IMR-90 (cell line): ENCODE results near the gene AARSD1. TPM values are rescaled to one million over a fixed set of nuclear protein-coding genes. Genes with fewer than 3 reads are reported as not detected.

Experiments used
- ATAC-seq: fragments of 200-7000 bp; cut with Tn5 transposase; 2 replicates; pipeline ENCODE4 v1.9.1; 2020; ENCODE audit warnings: low read depth, mild to moderate bottlenecking, moderate library complexity
- BruUV-seq: library from RNA; stranded (reverse); fragments of 400-500 nt; replicated peaks from 2 replicates; lab custom pipeline; 2021; lab: Mats Ljungman, UMichigan
- CTCF ChIA-PET: fragments of 300-600 bp; formaldehyde crosslinking; extraction: SDS; loops from one replicate; lab custom pipeline; 2021; ENCODE audit warnings: antibody characterized with exemption; lab: Yijun Ruan, JAX
- POLR2A ChIA-PET: fragments of 300-600 bp; sonication (Branson Sonifier 250); formaldehyde crosslinking; loops from one replicate; lab custom pipeline; 2022; ENCODE audit warnings: antibody characterized with exemption; ENCODE audit not compliant: unreplicated experiment; lab: Charles Lee
- DNase-seq: peaks from one replicate; pipeline ENCODE4 v3.0.0; 2013
- H2AFZ ChIP-seq: replicated peaks from 2 replicates; pipeline ENCODE3; 2013; ENCODE audit warnings: low read length, mild to moderate bottlenecking; ENCODE audit not compliant: poor library complexity
- H2AK5ac ChIP-seq: 2 replicates; pipeline ENCODE4 v1.6.1; 2013; ENCODE audit warnings: low read depth, low read length, inconsistent platforms
- H2AK9ac ChIP-seq: replicated peaks from 2 replicates; pipeline ENCODE3; 2013; ENCODE audit warnings: mild to moderate bottlenecking, low read depth, low read length, moderate library complexity; ENCODE audit not compliant: poor library complexity
- H2BK120ac ChIP-seq: 2 replicates; pipeline ENCODE4 v1.6.1; 2013; ENCODE audit warnings: low read depth, low read length, inconsistent platforms
- H2BK15ac ChIP-seq: 3 replicates; pipeline ENCODE4 v1.6.1; 2013; ENCODE audit warnings: low read depth, low read length, inconsistent platforms
- H2BK20ac ChIP-seq: 2 replicates; pipeline ENCODE4 v1.6.1; 2013; ENCODE audit warnings: low read depth, mild to moderate bottlenecking, inconsistent platforms, low read length, moderate library complexity
- H2BK5ac ChIP-seq: 2 replicates; pipeline ENCODE4 v1.6.1; 2013; ENCODE audit warnings: mild to moderate bottlenecking, low read depth, low read length, inconsistent platforms; ENCODE audit not compliant: poor library complexity, severe bottlenecking
- H3K14ac ChIP-seq: replicated peaks from 2 replicates; pipeline ENCODE4 v1.6.1; 2013; ENCODE audit warnings: low read depth, low read length, inconsistent platforms
- H3K18ac ChIP-seq: 2 replicates; pipeline ENCODE4 v1.6.1; 2013; ENCODE audit warnings: low read depth, low read length, control low read depth
- H3K23ac ChIP-seq: 2 replicates; pipeline ENCODE4 v1.6.1; 2013; ENCODE audit warnings: low read depth, low read length, inconsistent platforms
- H3K27ac ChIP-seq: 2 replicates; pipeline ENCODE4 v1.5.1; 2013; ENCODE audit warnings: mild to moderate bottlenecking, control low read depth, low read length; ENCODE audit not compliant: insufficient read depth
- H3K27me3 ChIP-seq: 2 replicates; pipeline ENCODE4 v1.6.1; 2013; ENCODE audit warnings: low read length; ENCODE audit not compliant: control insufficient read depth, insufficient read depth
- H3K36me3 ChIP-seq: 2 replicates; pipeline ENCODE4 v1.6.1; 2013; ENCODE audit warnings: low read length, mixed read lengths; ENCODE audit not compliant: control insufficient read depth, insufficient read depth
- H3K4ac ChIP-seq: 2 replicates; pipeline ENCODE4 v1.6.1; 2013; ENCODE audit warnings: low read depth, low read length, inconsistent platforms
- H3K4me1 ChIP-seq: 2 replicates; pipeline ENCODE4 v1.6.1; 2013; ENCODE audit warnings: low read length, mixed read lengths; ENCODE audit not compliant: control insufficient read depth, insufficient read depth
- H3K4me2 ChIP-seq: 2 replicates; pipeline ENCODE4 v1.6.1; 2013; ENCODE audit warnings: low read depth, mild to moderate bottlenecking, control low read depth, low read length, moderate library complexity
- H3K4me3 ChIP-seq: 2 replicates; pipeline ENCODE4 v1.5.1; 2013; ENCODE audit warnings: low read depth, mild to moderate bottlenecking, control low read depth, low read length, moderate library complexity; ENCODE audit not compliant: insufficient read depth
- H3K56ac ChIP-seq: 2 replicates; pipeline ENCODE4 v1.6.1; 2013; ENCODE audit warnings: low read length, inconsistent platforms; ENCODE audit not compliant: insufficient read depth; ENCODE audit errors: extremely low read depth
- H3K79me1 ChIP-seq, 2 experiments: 2 replicates each; pipeline ENCODE4 v1.6.1; 2013; ENCODE audit warnings: low read length in 2 of 2, inconsistent platforms in 1 of 2, low read depth in 1 of 2
- H3K9ac ChIP-seq: 2 replicates; pipeline ENCODE4 v1.6.1; 2013; ENCODE audit warnings: low read depth, low read length, control low read depth
- H3K9me1 ChIP-seq: 2 replicates; pipeline ENCODE4 v1.6.1; 2013; ENCODE audit warnings: low read length, inconsistent platforms; ENCODE audit not compliant: insufficient read depth
- H3K9me3 ChIP-seq: 2 replicates; pipeline ENCODE4 v1.6.1; 2013; ENCODE audit warnings: low read length; ENCODE audit not compliant: control insufficient read depth, insufficient read depth
- H4K20me1 ChIP-seq: 2 replicates; pipeline ENCODE4 v1.6.1; 2013; ENCODE audit warnings: low read length, inconsistent platforms; ENCODE audit not compliant: insufficient read depth
- H4K5ac ChIP-seq: 2 replicates; pipeline ENCODE4 v1.6.1; 2013; ENCODE audit warnings: mild to moderate bottlenecking, low read depth, low read length, control low read depth
- H4K8ac ChIP-seq, 2 experiments: 2 replicates each; pipeline ENCODE4 v1.6.1; 2013; ENCODE audit warnings: low read depth in 2 of 2, low read length in 2 of 2, control low read depth in 1 of 2, inconsistent platforms in 1 of 2
- H4K91ac ChIP-seq: 2 replicates; pipeline ENCODE4 v1.6.1; 2013; ENCODE audit warnings: low read depth, low read length, inconsistent platforms; ENCODE audit not compliant: insufficient read depth
- POLR2A ChIP-seq: IDR thresholded peaks from 2 replicates; pipeline ENCODE4 v1.6.1; 2012; ENCODE audit warnings: mild to moderate bottlenecking, low read depth, low read length
- RAD21 ChIP-seq: IDR thresholded peaks from 2 replicates; pipeline ENCODE4 v1.6.1; 2012; ENCODE audit warnings: low read length, improper control_type of control experiment
- RCOR1 ChIP-seq: IDR thresholded peaks from 2 replicates; pipeline ENCODE4 v1.6.1; 2012; ENCODE audit warnings: mild to moderate bottlenecking, low read length, improper control_type of control experiment; ENCODE audit not compliant: insufficient replicate concordance
- WGBS, 2 experiments: methylation state at CpG; one replicate each; pipeline versions ENCODE4 v1.1.5 to v1.1.7; 2013; ENCODE audit warnings: missing lambda C conversion rate in 2 of 2; ENCODE audit not compliant: insufficient read length in 1 of 2; ENCODE audit errors: extremely low coverage in 2 of 2; 5-methylcytosine and 5-hydroxymethylcytosine counted together
- dilution Hi-C: fragments of 300-500 bp; cut with HindIII; formaldehyde crosslinking; loops from one replicate; pipeline ENCODE4 v1.14.3; 2018; ENCODE audit warnings: low sequenced_read_pairs; ENCODE audit not compliant: unreplicated experiment
- in situ Hi-C: fragments of 300-500 bp; cut with MboI; formaldehyde crosslinking; loops from 3 replicates; pipeline ENCODE4 v1.14.3; 2019; ENCODE audit warnings: low sequenced_read_pairs, inconsistent platforms, mixed read lengths
- intact Hi-C: fragments of 100-400 bp; cut with micrococcal nuclease; formaldehyde crosslinking; loops from 2 replicates; pipeline ENCODE4 v1.10.0; 2022
- polyA plus RNA-seq, 3 experiments: library from polyadenylated mRNA; depleted of rRNA; stranded (reverse); fragments of >200 nt; gene quantifications; 2 replicates each; pipeline ENCODE4 v1.2.3, GENCODE V29; 2012; ENCODE audit warnings: low replicate concordance in 1 of 3
- total RNA-seq: library from RNA; depleted of rRNA; stranded (reverse); fragments of >200 nt; gene quantifications from 2 replicates; pipeline ENCODE4 v1.2.3, GENCODE V29; 2012

Gene AARSD1
- total and polyA plus RNA-seq, 2 of the 4 experiments (the other 2 are of a cell fraction): 55.0 to 58.9 TPM

GRCh38 chr17:42980766-42981397, 16.6 kb upstream of the AARSD1 start:
- no TSS peak for BruUV-seq
- peaks cover 18% of the 10 kb centered on the region for H3K9me1 ChIP-seq
- in situ Hi-C loops (loop anchor here (25.0 kb wide), 1 partner anchor 381 kb away; no protein-coding TSS in a partner anchor), intact Hi-C loops (no loop called here), dilution Hi-C loops (no loop called here)
- peak overlapping the region; percentile 50 for H3K56ac ChIP-seq
- H3K4me1 ChIP-seq: peaks cover 6% of the 10 kb centered on the region
- H3K79me1 ChIP-seq: peaks cover 0 to 58% of the 10 kb centered on the region in 2 experiments; a peak in 3 of 4 replicates
- peak overlapping the region; percentile 4; the same call in 1 of the 2 replicates for H4K5ac ChIP-seq
- peak overlapping the region; percentile 74 for H3K27ac ChIP-seq
- ChIA-PET POLR2A (interaction anchor here (2.0 kb wide), 1 partner anchor 17 kb away, joined by 6 read pairs; the partner anchor contains the start of gene RPL27), CTCF (no interaction called here)
- peak overlapping the region; percentile 76 for H3K4me3 ChIP-seq
- no peak overlapping the region for H2BK15ac ChIP-seq
- H4K8ac ChIP-seq: peak overlapping the region in 1 of 2 experiments; percentile 70; a peak in 3 of 4 replicates
- no peak overlapping the region for H3K18ac ChIP-seq
- peak overlapping the region; percentile 17 for H3K14ac ChIP-seq
- H3K36me3 ChIP-seq: peaks cover 2% of the 10 kb centered on the region
- DNase-seq (peak; percentile 64), ATAC-seq (peak; percentile 66)
- H2BK20ac ChIP-seq: no peak overlapping the region
- no peak for TF ChIP-seq RCOR1
- peak; percentile 21; the same call in 1 of the 2 replicates for TF ChIP-seq RAD21
- peak; percentile 30; the same call in 1 of the 2 replicates for TF ChIP-seq POLR2A
- 3% methylated on average over 23 of the region's 67 CpGs; no CpG with 5 or more reads in 1 of the 2 experiments for WGBS, 2 experiments
- H3K23ac ChIP-seq: peak overlapping the region; percentile 81
- H2BK5ac ChIP-seq: peak overlapping the region; percentile 50
- peaks cover 10% of the 10 kb centered on the region; the same call in 1 of the 2 replicates for H4K20me1 ChIP-seq
- peak overlapping the region; percentile 43; the same call in 1 of the 2 replicates for H3K4ac ChIP-seq
- H2AK5ac ChIP-seq: peak overlapping the region; percentile 11
- peak overlapping the region; percentile 75 for H3K9ac ChIP-seq
- no peaks in the 10 kb centered on the region for H3K9me3 ChIP-seq
- no peak overlapping the region for H2BK120ac ChIP-seq
- H4K91ac ChIP-seq: no peak overlapping the region; the same call in 1 of the 2 replicates
- peak overlapping the region; percentile 99 for H3K4me2 ChIP-seq
- peak overlapping the region; percentile 99 for H2AFZ ChIP-seq
- H3K27me3 ChIP-seq: no peaks in the 10 kb centered on the region
- H2AK9ac ChIP-seq: peak overlapping the region; percentile 99
